Left colon (tissue), 2 donors: Measurements from ENCODE around the gene TOR2A. TPM values are rescaled to one million over a fixed set of nuclear protein-coding genes. Genes with fewer than 3 reads are reported as not detected.

Source experiments
- ATAC-seq: fragments of 200-7000 bp; cut with Tn5 transposase; one replicate; pipeline ENCODE4 v1.9.1; 2020; ENCODE audit warnings: mild to moderate bottlenecking, moderate library complexity
- DNase-seq, 2 donors: peaks; one replicate each; pipeline ENCODE4 v3.0.0-alpha.2; 2020
- intact Hi-C, 2 donors: fragments of 100-400 bp; cut with DNase I in 1 of 2; cut with micrococcal nuclease in 1 of 2; formaldehyde crosslinking; loops; one replicate each; pipeline versions ENCODE4 v1.11.2 to v1.14.0; 2022; cut with DNase I, micrococcal nuclease
- total RNA-seq, 2 donors: library from RNA; stranded (reverse); fragmentation: NEBNext Ultra II Directional; extraction: Animal tissue kit (Norgen Biotek cat#: 25700); gene quantifications; one replicate each; pipeline ENCODE4 v1.2.1, GENCODE V29; 2021
- donor health status: DM: no; HTN: no; CAD: no.
- donor health status: DM: yes; HTN: yes; CAD: no.

TOR2A gene
- total RNA-seq, 2 donors from 2014 or later, result 32.0 to 32.7 TPM

DNA sequence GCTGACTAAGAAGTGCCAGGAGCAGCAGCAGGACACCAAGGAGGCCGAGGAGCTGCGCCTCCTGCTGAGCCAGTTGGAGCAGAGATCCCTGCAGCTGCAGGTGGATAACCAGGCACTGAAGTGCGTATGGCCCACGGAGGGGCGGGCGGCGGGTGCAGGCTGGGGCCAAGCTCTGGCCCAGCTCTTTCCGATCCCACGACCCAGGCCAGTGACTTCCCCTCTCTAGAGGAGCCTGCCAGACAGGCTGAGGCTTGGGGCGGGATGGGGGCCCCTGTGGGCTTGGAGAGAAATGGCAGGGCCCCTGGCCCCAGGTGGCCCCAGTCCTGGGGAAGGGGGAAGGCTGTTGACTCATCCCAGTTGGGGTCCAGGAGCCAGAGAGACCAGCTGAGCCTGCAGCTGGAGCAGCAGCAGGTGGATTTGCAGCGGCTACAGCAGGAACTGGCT, 23.2 kb downstream of the TOR2A start:
- intact Hi-C loops, result no loop called here
- DNase-seq (peak in 1 of 2 donors; percentile 15), ATAC-seq (no peak)

DNA sequence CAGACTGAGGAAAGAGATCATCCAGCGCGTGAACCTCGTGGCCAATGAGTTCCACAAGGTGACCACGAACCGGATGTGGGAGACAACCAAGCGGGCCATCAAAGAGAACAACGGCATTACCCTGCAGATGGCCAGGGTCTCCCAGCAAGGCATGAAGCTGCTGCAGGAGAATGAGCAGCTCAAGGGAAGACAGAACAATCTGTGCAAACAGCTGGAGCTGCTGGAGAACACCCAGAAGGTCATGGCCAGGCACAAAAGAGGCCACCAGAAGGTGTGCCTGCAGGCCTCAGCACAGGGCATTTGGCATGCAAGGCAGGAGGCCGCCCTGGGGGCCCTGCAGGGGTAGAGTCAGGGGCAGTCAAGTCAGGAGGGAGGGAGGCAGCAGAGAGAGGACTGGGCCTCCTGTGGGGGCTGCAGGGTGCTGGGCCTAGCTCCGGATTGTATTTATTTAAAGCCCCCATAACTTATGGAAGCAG, 23.8 kb downstream of the TOR2A start:
- intact Hi-C loops, result no loop called here
- ATAC-seq (no peak), DNase-seq (no peak)

- intact Hi-C loops, result no loop called here
- ATAC-seq (no peak), DNase-seq (no peak)
These were observed 24.8 kb downstream of the TOR2A start for GRCh38 chr9:127710204-127710783.

DNA sequence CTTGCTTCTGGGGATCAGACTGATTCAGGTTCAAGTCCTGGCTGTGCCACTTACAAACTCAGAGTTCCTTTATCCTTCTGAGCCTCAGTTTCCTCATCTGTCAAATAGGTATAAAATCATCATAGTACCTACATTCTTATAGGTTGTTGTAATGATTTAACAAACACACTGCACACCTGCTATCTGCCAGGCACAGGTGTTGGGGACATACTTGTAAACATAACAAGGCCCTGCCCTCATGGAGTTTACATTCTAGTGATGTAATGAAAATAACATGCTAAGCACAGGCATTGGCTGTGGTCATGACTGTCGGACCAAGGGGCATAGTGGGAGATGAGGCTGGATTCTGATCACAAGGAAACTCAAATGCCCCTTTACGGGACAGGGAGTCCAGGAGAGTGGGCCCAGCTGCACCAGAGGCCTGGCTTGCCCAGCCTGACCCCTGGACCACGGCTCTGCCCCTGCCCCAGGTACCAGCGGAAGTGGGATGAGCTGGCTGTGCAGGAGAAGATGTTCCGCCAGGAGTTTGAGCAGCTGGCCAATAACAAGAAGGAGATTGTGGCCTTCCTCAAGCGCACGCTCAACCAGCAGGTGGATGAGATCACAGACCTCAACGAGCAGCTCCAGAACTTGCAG, 26.0 kb downstream of the TOR2A start:
- ATAC-seq, result no peak
- intact Hi-C loops, result no loop called here
- DNase-seq, result no peak

DNA sequence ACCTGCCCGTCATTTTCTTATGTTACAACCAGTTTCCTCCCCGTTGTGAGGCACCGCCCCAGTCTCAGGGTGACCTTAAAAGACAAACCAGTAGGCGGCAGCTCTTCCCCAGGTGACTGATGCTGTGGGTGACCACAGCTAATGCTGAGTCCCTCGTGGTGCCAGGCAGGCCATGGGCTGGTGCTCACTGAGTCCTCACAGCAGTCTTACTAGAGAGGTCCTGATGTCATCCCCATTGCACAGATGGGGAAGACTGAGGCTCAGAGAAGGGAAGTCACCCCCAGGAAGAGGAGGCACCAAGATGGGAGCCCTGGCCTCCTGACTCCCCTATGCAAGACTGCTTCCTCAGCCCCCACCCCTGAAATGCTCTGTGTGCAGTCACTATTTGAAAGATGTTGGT, 27.3 kb downstream of the TOR2A start:
- peak; percentile 81 for ATAC-seq
- DNase-seq, result no peak
- intact Hi-C loops, result no loop called here

DNA sequence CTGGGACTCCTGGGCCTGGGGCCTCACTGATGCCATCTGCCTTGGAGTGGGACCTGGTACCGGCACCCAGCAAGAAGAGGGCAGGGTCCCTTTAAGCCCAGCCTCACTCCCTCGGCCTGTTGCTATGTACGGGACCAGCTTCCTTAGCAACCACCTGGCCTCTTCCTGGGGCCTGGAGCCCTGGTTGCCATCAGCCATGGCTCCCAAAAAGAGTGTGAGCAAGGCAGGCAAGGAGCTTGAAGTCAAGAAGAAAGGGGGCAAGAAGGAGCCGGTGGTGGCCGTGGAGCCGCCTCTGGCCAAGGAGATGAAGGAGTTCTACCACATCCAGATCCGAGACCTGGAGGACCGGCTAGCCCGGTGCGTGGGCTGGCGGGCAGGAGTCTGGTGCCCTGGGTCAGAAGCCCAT, 28.3 kb downstream of the TOR2A start, which contains the start of gene CFAP157:
CFAP157 (plus strand) TSS at position 153 of the 406 bp plus-strand sequence; CDS start at position 197, 44 bp downstream.
- intact Hi-C loops, result no loop called here
- no peak for DNase-seq

DNA sequence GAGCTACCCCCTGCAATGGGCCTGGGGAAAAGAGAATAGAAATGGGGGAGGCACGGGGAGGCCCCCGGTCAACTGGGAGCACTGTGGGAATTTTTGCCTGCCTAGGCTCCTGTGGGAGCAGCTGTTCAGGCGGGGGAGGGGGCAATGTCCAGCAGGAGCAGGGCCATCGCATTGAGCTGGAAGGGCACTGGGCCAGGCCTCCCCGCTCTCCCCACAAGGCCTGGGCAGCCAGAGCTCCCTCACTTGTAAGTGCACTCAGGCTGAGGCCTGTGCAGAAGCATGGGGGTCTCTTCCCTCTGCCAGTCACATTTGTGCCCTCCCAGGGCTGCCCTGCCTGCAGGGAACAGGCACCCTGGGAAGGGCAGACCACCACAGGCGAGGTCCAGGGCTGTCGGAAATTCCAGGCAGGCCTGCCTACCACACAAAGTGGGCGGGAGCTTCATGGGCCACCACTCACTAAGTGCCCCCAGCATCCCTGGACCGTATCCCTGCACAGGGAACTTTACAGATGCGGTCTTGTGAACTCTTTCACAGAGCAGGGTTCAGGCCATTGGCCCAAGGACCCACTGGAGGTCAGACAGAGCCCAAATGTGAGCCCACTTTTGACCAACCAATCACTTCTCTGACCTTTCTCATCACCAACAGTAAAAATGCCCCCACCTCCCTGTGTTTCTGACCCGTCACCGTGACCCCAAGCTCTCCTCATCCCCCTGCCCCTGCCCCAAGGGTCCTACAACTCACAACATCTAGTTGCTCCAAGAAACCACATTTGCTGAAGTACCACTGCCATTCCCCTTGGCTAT, 29.3 kb downstream of the TOR2A start:
- intact Hi-C loops, result no loop called here
- ATAC-seq (no peak), DNase-seq (no peak)

More for the DNA sequence above, 28.3 kb downstream of the TOR2A start, which contains the start of gene CFAP157:
- peak; percentile 81 for ATAC-seq

- ATAC-seq (no peak), DNase-seq (no peak)
- intact Hi-C loops, result no loop called here
These were observed 31.7 kb downstream of the TOR2A start for GRCh38 chr9:127703289-127703946.

DNA sequence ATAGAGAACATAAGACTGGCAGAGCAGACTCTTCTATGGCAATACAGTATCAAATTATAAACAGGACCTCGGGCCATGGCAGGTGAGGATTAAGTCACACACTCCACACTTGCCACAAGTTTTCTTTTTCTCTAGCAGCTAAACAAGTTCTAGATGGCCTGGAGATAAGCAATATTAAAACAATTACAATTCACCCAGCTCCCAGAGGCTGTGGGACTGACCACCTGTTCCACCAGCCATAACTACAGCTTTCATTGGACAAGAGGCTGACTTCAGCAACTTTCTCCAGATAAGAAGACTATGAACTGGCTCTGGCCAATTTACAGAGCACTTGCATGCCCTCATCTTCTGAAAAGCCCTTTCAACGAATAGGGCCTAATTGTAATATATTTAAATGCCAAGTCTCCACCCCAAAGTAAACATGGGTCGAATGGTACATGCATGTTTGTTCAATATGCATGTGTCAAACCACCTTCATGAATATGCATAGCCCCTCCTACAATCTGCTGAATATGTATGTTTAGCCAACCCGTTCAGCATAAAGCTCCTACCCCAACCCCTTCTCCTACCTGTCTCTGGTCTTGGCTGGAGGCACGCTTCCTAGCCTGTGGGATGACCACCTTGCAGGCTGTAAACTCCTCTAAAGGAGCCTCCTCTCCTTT, 34.4 kb downstream of the TOR2A start:
- intact Hi-C loops, result no loop called here
- no peak for DNase-seq
- ATAC-seq, result no peak

DNA sequence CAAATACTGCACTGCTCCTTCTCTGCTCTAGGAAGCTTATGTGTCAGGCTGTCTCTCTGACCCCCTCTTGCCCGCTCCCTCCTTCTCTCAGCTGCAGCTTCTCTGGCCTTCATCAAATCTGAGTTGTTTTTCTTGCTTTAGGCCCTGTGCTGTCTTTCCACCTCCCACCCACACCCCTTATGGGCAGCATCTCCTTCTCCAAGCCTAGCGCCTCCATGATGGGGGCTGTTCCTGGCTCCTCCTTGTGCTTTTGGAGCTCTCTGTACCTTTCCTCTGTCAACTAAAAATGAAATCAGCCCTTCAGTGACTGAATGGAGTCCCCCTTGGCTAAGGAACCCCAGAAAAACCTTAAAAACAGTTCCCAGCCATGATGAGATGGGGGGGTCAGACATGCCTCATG, 35.0 kb downstream of the TOR2A start:
- ATAC-seq (no peak), DNase-seq (no peak)
- intact Hi-C loops, result no loop called here

DNA sequence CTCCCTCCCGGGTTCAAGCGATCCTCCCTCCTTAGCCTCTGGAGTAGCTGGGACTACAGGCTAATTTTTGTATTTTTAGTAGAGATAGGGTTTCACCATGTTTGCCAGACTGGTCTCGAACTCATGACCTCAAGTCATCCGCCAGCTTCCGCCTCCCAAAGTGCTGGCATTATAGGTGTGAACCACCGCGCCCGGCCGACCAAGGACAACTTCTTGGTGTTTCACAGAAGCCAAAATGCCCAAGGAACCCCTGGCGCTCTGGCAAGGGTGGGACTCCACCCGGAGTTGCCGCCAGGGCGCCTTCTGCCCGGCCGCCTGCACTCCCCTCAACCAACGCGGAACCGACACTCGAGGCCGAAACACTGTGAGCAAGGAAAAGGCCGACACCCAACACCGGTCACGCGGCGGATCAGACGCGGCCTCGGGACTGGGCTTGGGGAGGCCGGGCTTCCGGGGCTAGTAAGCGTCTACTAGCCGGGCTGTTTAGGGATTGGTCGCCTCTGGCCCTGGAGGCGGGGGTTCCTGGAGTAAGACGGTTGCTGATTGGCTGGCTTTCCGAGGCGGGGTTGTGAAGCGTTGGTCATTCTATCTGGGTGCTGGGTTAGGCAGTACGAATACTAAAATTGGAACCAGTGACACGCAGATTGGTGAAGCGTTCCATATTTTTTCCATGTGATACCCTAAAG, 36.0 kb downstream of the TOR2A start:
- intact Hi-C loops, result no loop called here
- peak; percentile 100 for ATAC-seq
- DNase-seq, result peak; percentile 92 to 96

DNA sequence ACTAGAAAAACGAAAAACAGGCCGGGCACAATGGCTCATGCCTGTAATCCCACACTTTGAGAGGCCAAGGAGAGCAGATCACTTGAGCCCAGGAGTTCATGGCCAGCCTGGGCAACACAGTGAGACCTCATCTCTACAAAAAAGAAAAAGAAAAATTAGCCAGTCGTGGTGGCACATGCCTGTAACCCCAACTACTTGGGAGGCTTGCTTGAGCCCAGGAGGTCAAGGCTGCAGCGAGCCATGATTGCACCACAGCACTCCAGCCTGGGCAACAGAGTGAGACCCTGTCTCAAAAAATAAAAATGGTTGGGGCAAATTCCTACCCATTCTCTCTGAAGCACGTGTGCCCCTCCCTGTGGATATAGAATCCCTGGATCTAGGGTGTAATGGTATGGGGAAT, 36.7 kb downstream of the TOR2A start:
- intact Hi-C loops, result no loop called here

DNA sequence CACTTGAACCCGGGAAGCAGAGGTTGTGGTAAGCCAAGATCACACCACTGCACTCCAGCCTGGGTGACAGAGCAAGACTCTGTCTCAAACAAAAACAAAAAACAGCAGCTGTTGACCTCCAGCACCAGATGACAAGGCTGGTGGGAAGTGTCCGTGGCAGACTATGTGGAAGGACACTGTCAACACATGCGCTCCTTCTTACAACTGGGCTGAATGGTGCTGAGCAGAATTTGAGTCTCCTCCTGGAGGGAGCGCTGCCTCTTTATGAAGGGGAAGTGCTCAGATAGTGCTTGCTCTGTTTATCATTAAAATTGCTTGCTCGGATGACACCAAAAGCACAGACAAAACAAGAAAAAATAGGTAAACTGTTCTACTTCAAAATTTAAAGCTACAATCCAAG, 37.5 kb downstream of the TOR2A start:
- DNase-seq (no peak), ATAC-seq (no peak)
- intact Hi-C loops, result no loop called here

More for the DNA sequence above, 36.7 kb downstream of the TOR2A start:
- DNase-seq (no peak), ATAC-seq (no peak)

DNA sequence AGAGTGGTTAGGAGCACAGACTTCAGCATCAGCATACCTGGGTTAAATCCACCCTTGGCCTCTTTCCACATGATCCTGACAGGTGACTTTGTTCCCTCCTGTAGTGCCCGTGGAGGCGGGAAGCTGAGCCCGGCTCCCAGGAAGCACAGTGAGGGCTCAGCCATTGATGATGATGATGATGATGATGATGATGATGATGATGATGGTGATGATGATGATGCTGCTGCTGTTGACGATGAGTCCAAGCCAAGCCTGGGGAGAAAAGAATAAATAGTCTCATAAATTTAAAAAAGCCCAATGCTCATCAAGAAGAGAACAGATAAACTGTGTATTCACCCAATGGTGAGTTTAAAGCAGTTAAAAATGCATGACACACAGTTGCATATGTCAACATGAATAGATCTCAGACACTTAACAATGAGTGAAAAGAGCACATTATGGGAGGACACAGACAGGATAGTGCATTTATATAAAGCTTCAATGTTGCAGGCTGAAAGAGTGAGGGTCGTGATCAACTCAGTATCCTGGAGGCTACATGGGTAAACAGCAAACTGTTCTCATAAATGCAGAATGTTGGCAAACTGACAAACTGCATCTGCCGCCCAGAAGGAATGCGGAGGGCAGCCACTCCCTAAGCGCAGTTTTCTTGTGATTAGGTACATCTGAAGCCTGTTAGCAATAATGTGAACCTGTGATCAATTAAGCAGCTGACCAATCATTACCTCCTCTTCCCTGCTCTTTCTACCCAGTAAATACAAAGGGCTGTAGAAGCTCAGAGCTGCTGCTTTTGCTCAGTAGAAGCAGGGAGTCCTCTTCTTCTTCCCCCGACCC, 40.0 kb downstream of the TOR2A start:
- DNase-seq (no peak), ATAC-seq (no peak)
- intact Hi-C loops, result no loop called here

DNA sequence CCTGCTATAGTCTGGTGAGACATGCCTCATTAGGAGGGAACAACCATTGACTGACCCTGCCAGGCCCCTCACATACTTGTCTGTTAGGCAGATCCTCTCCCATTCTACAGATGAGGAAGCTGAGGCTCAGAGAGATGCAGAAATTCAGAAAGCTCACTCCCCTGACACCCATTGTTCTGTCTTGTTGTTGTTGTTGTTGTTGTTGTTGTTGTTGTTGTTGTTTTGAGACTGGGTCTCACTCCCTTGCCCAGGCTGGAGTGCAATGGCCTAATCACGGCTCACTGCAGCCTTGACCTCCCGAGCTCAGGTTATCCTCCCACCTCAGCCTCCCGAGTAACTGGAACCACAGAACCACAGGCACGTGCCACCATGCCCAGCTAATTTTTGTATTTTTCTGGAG, 41.4 kb downstream of the TOR2A start:
- DNase-seq, result no peak
- intact Hi-C loops, result no loop called here
- no peak for ATAC-seq

- intact Hi-C loops, result no loop called here
- DNase-seq (no peak), ATAC-seq (no peak)
These were observed 42.0 kb downstream of the TOR2A start for GRCh38 chr9:127693143-127693542.

DNA sequence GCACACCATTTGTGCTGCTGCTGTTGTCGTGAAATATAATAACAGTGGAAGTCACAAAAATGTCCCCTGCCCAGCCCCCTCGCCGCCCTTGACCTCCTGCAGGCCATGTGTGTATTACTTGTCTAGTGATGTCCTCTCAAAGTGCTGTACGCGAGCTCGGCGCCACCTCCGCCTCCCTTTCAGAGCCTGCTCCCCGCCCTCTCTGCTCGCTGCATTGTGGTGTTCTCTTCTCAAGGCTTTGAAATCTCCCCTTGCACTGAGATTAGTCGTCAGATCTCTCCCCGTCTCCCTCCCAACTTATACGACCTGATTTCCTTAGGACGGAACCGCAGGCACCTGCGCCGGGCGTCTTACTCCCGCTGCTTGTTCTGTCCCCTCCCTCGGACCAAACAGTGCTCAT, 43.0 kb downstream of the TOR2A start:
- intact Hi-C loops, result no loop called here
- ATAC-seq (no peak), DNase-seq (no peak)
